Measurements from ENCODE around the gene PLAAT5.
"Not testable (repeated sequence)": the region's sequence is repeated elsewhere in the genome, so short reads cannot be mapped to it uniquely, and the experiment has no call there.

DNA sequence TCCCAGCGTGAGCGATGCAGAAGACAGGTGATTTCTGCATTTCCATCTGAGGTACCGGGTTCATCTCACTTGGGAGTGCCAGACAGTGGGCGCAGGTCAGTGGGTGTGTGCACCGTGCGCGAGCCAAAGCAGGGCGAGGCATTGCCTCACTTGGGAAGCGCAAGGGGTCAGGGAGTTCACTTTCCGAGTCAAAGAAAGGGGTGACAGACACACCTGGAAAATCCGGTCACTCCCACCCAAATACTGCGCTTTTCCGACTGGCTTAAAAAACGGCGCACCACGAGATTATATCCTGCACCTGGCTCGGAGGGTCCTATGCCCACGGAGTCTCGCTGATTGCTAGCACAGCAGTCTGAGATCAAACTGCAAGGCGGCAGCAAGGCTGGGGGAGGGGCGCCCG lies 55.6 kb downstream of the PLAAT5 start:
- TF ChIP-seq POLR2A, CTCF (IDR thresholded peaks at IDR 0.05): not testable (repeated sequence)

All from right lobe of liver (tissue), 4 donors.